Measurements from ENCODE around the gene KIF1A.

DNA sequence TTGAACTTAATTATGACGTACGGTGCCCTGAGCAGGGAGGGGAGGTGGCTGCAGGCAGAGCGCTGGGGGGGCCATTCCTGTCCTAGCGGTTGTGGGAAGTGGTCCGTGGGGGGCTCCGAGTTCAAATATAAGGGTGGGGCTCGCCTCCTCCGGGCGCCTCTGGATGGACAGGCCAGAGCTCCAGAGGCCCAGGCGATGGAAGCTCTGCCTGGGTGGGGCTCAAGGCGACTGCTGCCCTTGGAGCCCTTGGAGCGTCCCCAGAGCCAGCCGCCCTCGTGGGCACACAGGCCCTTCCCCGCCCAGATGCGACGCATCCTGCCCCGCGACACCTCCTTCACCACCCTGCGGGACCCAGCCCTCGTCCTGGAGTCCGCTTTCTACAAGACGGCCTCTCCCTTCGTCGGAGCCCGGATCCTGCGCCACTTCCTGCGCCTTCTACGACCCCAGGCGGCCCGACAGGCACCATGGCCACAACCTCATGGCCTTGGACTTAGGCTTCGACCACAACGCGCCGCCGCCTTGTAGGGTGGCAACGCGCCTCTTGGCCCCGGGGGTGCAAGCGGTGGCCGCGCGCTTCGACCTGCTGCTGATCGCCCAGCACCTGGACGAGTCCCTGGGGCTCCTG is 147.8 kb downstream of the KIF1A start:
- TF ChIP-seq, protein P1, sequence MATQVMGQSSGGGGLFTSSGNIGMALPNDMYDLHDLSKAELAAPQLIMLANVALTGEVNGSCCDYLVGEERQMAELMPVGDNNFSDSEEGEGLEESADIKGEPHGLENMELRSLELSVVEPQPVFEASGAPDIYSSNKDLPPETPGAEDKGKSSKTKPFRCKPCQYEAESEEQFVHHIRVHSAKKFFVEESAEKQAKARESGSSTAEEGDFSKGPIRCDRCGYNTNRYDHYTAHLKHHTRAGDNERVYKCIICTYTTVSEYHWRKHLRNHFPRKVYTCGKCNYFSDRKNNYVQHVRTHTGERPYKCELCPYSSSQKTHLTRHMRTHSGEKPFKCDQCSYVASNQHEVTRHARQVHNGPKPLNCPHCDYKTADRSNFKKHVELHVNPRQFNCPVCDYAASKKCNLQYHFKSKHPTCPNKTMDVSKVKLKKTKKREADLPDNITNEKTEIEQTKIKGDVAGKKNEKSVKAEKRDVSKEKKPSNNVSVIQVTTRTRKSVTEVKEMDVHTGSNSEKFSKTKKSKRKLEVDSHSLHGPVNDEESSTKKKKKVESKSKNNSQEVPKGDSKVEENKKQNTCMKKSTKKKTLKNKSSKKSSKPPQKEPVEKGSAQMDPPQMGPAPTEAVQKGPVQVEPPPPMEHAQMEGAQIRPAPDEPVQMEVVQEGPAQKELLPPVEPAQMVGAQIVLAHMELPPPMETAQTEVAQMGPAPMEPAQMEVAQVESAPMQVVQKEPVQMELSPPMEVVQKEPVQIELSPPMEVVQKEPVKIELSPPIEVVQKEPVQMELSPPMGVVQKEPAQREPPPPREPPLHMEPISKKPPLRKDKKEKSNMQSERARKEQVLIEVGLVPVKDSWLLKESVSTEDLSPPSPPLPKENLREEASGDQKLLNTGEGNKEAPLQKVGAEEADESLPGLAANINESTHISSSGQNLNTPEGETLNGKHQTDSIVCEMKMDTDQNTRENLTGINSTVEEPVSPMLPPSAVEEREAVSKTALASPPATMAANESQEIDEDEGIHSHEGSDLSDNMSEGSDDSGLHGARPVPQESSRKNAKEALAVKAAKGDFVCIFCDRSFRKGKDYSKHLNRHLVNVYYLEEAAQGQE (IDR thresholded peaks at IDR 0.05; ENCODE audit: insufficient replicate concordance, low read depth) = no peak
- TF ChIP-seq POLR2AphosphoS5 (IDR thresholded peaks at IDR 0.05; ENCODE audit: low read depth) (no peak), GABPA (IDR thresholded peaks at IDR 0.05; ENCODE audit: low read depth) (no peak)
- TF ChIP-seq, protein P2, sequence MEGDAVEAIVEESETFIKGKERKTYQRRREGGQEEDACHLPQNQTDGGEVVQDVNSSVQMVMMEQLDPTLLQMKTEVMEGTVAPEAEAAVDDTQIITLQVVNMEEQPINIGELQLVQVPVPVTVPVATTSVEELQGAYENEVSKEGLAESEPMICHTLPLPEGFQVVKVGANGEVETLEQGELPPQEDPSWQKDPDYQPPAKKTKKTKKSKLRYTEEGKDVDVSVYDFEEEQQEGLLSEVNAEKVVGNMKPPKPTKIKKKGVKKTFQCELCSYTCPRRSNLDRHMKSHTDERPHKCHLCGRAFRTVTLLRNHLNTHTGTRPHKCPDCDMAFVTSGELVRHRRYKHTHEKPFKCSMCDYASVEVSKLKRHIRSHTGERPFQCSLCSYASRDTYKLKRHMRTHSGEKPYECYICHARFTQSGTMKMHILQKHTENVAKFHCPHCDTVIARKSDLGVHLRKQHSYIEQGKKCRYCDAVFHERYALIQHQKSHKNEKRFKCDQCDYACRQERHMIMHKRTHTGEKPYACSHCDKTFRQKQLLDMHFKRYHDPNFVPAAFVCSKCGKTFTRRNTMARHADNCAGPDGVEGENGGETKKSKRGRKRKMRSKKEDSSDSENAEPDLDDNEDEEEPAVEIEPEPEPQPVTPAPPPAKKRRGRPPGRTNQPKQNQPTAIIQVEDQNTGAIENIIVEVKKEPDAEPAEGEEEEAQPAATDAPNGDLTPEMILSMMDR (IDR thresholded peaks at IDR 0.05; ENCODE audit: insufficient read depth, low read length) = no peak

Measured in HL-60 (cell line).